Adrenal gland (tissue), 12 donors: ENCODE data around the gene CDNF. TPM values are rescaled to one million over a fixed set of nuclear protein-coding genes. Genes with fewer than 3 reads are reported as not detected.
A peak's percentile ranks its signal among the peaks of the same experiment; 100 is the strongest.
"Not testable (repeated sequence)": the region's sequence is repeated elsewhere in the genome, so short reads cannot be mapped to it uniquely, and the experiment has no call there.

Experiments used
- DNase-seq, 7 donors: peaks; one replicate each; pipeline ENCODE4 v3.0.0-alpha.2; 2019 to 2020
- H3K27ac ChIP-seq, 5 donors: fragments of 200-600 bp; sonication (generic) in 4 of 5; 1 replicate in 3 of 5; 2 replicates in 2 of 5; pipeline versions ENCODE4 v1.5.1 to v1.8.0; 2016 to 2020; ENCODE audit warnings: mild to moderate bottlenecking in 1 of 5
- H3K27me3 ChIP-seq: fragments of 200-600 bp; 2 replicates; pipeline ENCODE4 v1.8.0; 2021
- H3K36me3 ChIP-seq, 2 donors: fragments of 200-600 bp; replicated peaks in 1 of 2; 1 replicate in 1 of 2; 2 replicates in 1 of 2; pipeline versions ENCODE4 v1.5.1 to v1.8.0; 2018 to 2022
- H3K4me1 ChIP-seq, 2 donors: fragments of 200-600 bp; replicated peaks in 1 of 2; 1 replicate in 1 of 2; 2 replicates in 1 of 2; pipeline versions ENCODE4 v1.5.1 to v1.8.0; 2018 to 2021
- H3K4me3 ChIP-seq, 4 donors: fragments of 200-600 bp; sonication (generic) in 3 of 4; one replicate each; pipeline ENCODE4 v1.5.1; 2016 to 2018
- H3K9me3 ChIP-seq, 3 donors: fragments of 200-600 bp; sonication (generic) in 1 of 3; replicated peaks in 1 of 3; 1 replicate in 2 of 3; 2 replicates in 1 of 3; pipeline versions ENCODE4 v1.5.1 to v1.8.0; 2016 to 2021
- CTCF ChIP-seq, 6 experiments: fragments of 450-650 bp in 4 of 6; fragments of 200-600 bp in 2 of 6; sonication (generic) in 1 of 6; IDR thresholded peaks; 1 replicate in 5 of 6; 2 replicates in 1 of 6; pipeline versions ENCODE4 v1.5.1 to v1.8.0; 2016 to 2021; ENCODE audit warnings: antibody characterized with exemption in 6 of 6, mild to moderate bottlenecking in 2 of 6, moderate library complexity in 1 of 6
- POLR2A ChIP-seq, 2 donors: fragments of 450-650 bp; IDR thresholded peaks; one replicate each; pipeline ENCODE4 v1.6.1; 2017; ENCODE audit warnings: antibody characterized with exemption in 2 of 2, mild to moderate bottlenecking in 2 of 2, moderate library complexity in 1 of 2
- WGBS, 4 donors: extraction: QIAGEN DNeasy Blood & Tissue Kit in 2 of 4; methylation state at CpG; one replicate each; pipeline versions ENCODE4 v1.1.5 to v1.1.7; 2013 to 2017; 5-methylcytosine and 5-hydroxymethylcytosine counted together
- intact Hi-C, 2 donors: fragments of 100-400 bp; cut with DNase I; formaldehyde crosslinking; loops; one replicate each; pipeline versions ENCODE4 v1.14.1 to v1.15.0; 2022 to 2023
- polyA plus RNA-seq, 3 donors: library from polyadenylated mRNA; stranded (reverse); fragments of 200-250 nt in 2 of 3; fragments of 350-450 nt in 1 of 3; fragmentation: Illumina TruSeq in 1 of 3; extraction: RNeasy Lipid Tissue Mini Kit (QIAGEN cat#74804) in 1 of 3; gene quantifications; one replicate each; pipeline ENCODE4 v1.2.3, GENCODE V29; 2013 to 2014
- total RNA-seq, 9 donors: library from RNA; depleted of rRNA in 4 of 9; stranded (reverse); fragments of >200 nt in 4 of 9; fragments of 120-200 nt in 1 of 9; fragmentation: NEBNext Ultra II Directional in 1 of 9; extraction: Animal tissue kit (Norgen Biotek cat#: 25700) in 1 of 9; gene quantifications; one replicate each; pipeline versions ENCODE4 v1.1.0 to v1.2.4, GENCODE V29; 2013 to 2023
- donor health status: healthy with polysubstance abuse.
- donor health status: Bipolar disorder and iron deficiency.
- donor health status: DM: yes; HTN: yes; CAD: no.
- donor health status: DM: no; HTN: no; CAD: no.
- donor health status: DM: no; HTN: no; CAD: no.
- donor health status: DM: yes; HTN: yes; CAD: no.

CDNF gene
- total and polyA plus RNA-seq, 12 donors, result 0.97 to 6.6 (median 3.2) TPM

DNA sequence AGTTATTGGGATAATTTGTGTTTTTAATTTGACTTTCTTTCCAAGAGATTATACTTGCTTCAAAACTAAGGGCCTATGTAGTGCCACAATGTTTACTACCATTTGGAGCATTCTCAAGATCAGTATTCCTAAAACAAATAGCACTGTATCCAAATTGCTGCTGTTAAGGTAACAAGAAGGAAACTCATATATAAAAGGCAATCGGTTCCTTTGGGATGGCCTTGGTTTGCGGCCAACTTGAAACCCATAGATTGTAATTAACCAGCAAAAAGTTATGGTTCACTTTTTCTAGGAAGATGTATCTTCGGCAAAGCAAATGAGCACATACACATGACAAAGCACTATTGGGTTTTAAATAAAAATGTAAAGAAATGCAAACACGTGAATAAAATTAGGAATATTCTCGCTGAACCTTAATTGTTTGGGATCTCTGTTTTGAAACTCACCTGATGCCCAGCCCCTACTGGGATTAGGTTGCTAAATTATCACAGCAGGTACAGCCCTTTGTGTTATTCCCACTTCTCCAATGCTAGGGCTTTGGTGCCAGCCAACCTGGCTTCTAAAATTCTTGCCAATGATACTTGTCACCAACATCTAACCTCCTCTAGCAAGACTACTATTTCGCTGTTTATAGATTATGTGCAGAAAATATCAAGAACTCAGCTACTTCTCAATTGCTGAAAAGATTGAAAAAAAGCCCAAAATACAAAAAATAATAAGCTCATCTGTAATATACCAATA, 16.0 kb downstream of the CDNF start:
- H3K27ac ChIP-seq, result no peak overlapping the region
- H3K27me3 ChIP-seq, result no peaks in the 10 kb centered on the region
- WGBS, 4 donors, result 72 to 91% (median 79%) methylated on average over 6 of the region's 6 CpGs
- H3K9me3 ChIP-seq, result no peaks in the 10 kb centered on the region
- TF ChIP-seq CTCF (IDR thresholded peaks at IDR 0.05), result no peak
- no peak for TF ChIP-seq POLR2A (IDR thresholded peaks at IDR 0.05)
- intact Hi-C loops, result loop anchor here in 1 of 2 donors (5.0 to 10.0 kb wide), 2 partner anchors 170 to 217 kb away; no protein-coding TSS in a partner anchor
- H3K4me1 ChIP-seq, result peaks cover 0 to 7% of the 10 kb centered on the region in 2 donors
- H3K36me3 ChIP-seq, result no peaks in the 10 kb centered on the region
- H3K4me3 ChIP-seq, result no peak overlapping the region
- DNase-seq, result no peak

DNA sequence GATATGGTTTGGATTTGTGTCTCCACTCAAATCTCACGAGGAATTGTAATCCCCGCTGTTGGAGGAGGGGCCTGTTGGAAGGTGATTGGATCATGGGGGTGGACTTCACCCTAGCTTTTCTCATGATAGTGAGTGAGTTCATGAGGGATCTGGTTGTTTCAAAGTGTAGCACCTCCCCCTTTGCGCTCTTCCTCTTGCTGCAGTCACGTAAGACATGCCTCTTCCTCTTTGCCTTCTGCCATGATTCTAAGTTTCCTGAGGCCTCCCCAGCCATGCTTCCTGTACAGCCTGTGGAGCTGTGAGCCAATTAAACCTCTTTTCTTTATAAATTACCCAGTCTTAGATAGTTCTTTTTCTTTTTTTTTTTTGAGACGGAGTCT, 17.1 kb downstream of the CDNF start:
- DNase-seq, result no peak
- Histone ChIP-seq H3K36me3 (no peaks in the 10 kb centered on the region), H3K27me3 (no peaks in the 10 kb centered on the region), H3K4me3 (no peak overlapping the region), H3K27ac (no peak overlapping the region), H3K9me3 (no peaks in the 10 kb centered on the region), H3K4me1 (peaks cover 4 to 7% of the 10 kb centered on the region in 2 donors)
- WGBS, 4 donors, result 90 to 93% (median 91%) methylated on average over 5 of the region's 5 CpGs
- intact Hi-C loops, result loop anchor here in 1 of 2 donors (5.0 to 10.0 kb wide), 2 partner anchors 168 to 216 kb away; no protein-coding TSS in a partner anchor
- no peak for TF ChIP-seq CTCF (IDR thresholded peaks at IDR 0.05)
- TF ChIP-seq POLR2A (IDR thresholded peaks at IDR 0.05), result no peak

DNA sequence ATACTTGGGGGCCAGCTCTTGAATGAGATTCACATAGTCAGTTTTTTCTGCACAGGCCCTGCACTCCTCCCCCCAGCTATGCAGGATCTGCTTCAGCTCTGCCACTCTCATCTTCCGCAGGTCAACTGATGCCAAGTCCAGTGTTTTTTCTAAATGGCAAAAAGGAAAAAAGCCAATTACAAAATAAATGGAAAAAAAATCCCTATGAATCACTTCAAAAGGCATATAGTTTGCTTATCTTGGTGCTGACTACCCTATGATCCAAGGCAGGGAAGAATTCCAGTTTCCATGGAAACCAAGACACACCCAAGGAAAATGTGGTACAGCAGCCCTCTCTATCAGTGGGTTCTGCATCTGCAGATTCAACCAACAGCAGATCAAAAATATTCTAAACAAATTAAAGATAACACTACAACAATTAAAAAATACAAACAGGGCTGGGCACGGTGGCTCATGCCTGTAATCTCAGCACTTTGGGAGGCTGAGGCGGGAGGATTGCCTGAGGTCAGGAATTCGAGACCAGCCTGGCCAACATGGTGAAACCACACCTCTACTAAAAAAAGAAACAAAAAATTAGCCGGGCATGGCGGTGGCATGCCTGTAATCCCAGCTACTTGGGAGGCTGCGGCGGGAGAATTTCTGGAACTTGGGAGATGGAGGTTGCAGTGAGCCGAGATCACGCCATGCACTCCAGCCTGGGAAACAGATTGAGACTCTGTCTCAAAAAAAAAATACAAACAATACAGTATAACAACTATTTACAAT, 17.6 kb downstream of the CDNF start:
- no peak overlapping the region for H3K4me3 ChIP-seq
- intact Hi-C loops, result loop anchor here in 1 of 2 donors (5.0 to 10.0 kb wide), 2 partner anchors 168 to 215 kb away; no protein-coding TSS in a partner anchor
- no peaks in the 10 kb centered on the region for H3K27me3 ChIP-seq

DNA sequence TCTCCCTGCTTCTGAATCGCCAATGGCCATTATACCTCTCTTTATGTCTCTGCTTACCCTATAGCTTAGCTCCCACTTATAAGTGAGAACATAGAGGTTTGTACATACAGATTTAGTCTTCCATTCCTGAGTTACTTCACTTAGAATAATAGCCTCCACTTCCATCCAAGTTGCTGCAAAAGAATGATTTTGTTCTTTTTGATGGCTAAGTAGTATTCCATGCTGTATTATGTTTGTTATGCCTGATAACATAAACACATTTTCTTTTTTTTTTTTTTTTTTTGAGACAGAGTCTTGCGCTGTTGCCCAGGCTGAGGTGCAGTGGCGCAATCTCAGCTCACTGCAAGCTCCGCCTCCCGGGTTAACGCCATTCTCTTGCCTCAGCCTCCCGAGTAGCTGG, 21.1 kb downstream of the CDNF start:
- DNase-seq, result not testable (repeated sequence)

More for the DNA sequence above, 17.6 kb downstream of the CDNF start:
- Histone ChIP-seq H3K27ac (no peak overlapping the region), H3K36me3 (no peaks in the 10 kb centered on the region), H3K4me1 (peaks cover 4 to 12% of the 10 kb centered on the region in 2 donors), H3K9me3 (no peaks in the 10 kb centered on the region)
- WGBS, 4 donors, result 90 to 94% (median 92%) methylated on average over 10 of the region's 10 CpGs
- DNase-seq, result peak in 3 of 7 donors; percentile 11 to 39 (median 27)
- TF ChIP-seq CTCF (IDR thresholded peaks at IDR 0.05) (no peak), POLR2A (IDR thresholded peaks at IDR 0.05) (no peak)

More for the DNA sequence above, 21.1 kb downstream of the CDNF start:
- H3K36me3 ChIP-seq, H3K9me3 ChIP-seq, H3K4me1 ChIP-seq, intact Hi-C loops, H3K27me3 ChIP-seq, H3K4me3 ChIP-seq, H3K27ac ChIP-seq: not testable (repeated sequence)
- WGBS, 4 donors, result 95 to 100% (median 97%) methylated on average over 7 of the region's 7 CpGs
